ENCODE results near the gene HDAC4.

HDAC4 gene

DNA sequence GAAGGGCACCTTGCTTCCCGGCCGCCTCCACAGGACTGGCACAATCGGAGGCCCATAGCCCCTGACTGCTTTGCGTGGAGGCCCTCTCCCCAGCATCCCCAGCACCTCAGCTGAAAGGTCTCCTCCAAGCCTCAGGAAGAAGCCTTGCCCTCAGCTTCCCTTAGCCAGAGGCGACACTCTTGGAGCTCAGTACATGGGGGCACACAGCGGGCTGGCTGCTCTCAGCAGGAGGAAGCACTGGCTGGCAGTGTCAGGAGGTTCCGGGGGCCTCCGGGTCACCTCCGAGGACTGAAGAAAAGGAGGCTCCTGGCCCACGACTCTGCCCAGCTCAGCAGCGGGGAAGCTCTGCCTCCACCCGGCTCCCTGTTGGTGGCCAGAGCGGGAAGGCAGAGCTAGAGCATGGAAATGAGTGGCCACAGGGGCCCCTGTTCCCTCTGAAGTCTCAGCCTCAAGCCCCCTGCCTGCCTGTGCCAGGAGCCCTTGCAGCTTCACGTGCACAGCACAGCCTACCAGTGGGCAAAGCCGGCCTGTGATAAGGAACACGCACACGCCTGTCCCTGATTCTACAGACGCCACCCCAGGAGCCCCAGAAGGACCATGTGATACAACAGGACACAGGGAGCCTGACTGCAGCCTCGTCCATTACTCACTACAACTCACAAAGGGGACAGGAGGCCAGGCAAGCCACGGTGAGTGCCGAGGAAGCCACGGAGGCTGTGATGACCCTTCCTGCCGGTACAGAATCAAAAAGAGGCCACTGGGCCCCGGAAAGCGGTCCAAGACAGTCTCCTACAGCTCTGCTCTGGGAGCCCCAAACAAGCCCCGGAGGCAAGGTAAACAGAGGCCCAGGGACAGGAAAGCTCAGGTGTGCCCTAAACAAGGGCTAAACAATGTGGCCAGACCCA, 15.5 kb downstream of the HDAC4 start:
- DNase-seq (ENCODE audit: low read depth in 1 of 2, low spot score in 1 of 2), result no peak

DNA sequence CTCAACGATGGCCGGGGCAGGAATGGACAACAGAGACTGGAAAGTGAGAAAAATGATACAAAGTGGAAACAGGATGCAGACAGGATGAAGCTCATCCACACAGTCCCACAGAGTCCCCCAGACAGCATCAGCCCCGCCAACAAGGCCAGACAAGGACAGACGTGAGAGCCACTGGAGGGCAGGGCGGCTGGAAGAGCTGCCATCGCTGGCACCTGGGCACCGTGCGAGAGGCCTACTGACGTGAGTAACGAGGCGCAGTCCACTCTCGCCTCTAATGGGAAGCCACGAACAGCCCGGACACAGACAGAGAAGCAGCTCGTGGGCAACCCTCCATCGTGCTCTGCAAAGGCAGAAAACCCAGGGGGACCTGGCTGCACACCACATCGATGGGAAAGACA, 17.1 kb downstream of the HDAC4 start:
- no peak for DNase-seq (ENCODE audit: low read depth in 1 of 2, low spot score in 1 of 2)

DNA sequence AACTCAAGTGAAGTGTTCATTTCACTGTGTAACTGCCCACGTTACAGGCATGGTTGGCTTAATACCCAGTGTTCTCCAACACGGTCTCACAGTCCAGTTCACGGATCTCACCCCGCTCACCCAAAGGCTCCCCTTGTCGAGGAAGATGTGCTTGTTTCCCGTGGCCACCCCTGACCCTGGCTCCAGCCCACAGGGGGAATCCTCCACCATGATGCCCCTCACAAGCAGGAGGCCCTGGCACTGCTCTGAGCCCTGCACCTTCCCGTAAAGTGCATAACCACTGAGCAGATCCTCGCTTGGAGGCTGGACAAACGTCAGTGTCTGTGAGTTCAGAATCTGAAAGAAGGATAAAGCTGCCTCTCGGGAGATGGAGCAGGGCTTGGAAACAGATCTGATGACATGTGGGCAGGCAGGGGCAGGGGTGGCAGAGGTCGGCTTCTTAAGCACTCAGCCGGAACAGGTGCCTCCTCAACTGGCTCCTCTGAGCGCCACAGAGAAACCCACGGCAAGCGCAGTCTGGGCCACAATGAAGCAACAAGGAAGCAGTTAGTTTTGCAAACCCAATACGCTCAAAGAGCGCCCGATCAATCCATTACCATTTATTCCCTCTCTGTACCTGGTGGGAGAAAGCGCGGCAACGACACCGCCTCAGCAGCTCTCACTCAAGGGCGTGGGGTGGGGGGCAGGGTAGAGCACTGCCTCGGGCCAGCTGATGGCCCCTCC, 17.6 kb downstream of the HDAC4 start:
- no peak for DNase-seq (ENCODE audit: low read depth in 1 of 2, low spot score in 1 of 2)

GRCh38 chr2:239382384-239382880, 18.4 kb downstream of the HDAC4 start:
- DNase-seq (ENCODE audit: low read depth in 1 of 2, low spot score in 1 of 2), result no peak

DNA sequence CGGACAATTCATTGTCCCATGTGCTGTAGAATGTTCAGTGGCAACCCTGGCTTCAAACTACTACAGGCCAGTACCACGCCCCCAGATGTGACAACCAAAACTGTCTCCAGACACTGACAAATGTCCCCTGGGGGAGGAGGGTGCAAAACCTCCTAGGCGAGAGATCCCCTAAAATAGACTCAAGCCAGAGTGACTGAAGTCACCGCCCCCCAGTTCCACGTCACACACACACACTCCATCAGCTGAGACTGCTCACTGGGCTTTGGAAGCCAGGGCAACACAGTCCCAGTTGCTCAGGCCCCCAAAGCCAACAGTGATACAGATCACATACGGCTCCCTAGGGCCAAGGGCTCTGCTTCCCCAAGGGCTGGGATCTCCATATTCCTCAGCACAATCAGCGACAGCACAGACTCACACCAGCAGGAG, 19.1 kb downstream of the HDAC4 start:
- no peak for DNase-seq (ENCODE audit: low read depth in 1 of 2, low spot score in 1 of 2)

- DNase-seq (ENCODE audit: low read depth in 1 of 2, low spot score in 1 of 2), result peak; percentile 34 to 55
These were observed 19.8 kb downstream of the HDAC4 start for GRCh38 chr2:239380831-239381708.

DNA sequence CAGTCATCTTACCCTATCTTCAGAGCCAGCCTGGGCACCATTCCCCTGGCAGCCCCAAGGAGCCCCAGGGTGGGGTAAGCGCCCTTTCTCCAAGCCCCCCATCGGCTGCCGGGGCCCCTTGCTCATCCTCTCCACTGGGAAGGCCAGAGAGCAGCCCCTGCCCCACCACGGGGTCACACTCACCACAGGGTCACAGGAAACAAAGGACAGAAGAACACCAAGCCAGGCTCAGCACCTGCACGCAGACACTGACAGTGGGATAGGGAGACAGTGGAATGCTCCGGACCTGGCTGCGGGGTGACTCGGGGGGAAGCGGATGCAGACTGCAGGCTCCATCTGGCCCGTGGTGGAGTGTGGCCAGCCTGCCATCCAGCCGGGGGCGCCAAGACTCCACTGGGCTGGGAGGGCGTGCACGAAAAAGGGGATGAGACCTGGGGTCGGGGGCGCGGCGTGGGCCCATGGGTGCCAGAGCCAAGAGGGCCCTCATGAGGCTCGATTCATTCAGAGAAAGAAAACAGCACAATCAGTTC, 21.1 kb downstream of the HDAC4 start:
- no peak for DNase-seq (ENCODE audit: low read depth in 1 of 2, low spot score in 1 of 2)

DNA sequence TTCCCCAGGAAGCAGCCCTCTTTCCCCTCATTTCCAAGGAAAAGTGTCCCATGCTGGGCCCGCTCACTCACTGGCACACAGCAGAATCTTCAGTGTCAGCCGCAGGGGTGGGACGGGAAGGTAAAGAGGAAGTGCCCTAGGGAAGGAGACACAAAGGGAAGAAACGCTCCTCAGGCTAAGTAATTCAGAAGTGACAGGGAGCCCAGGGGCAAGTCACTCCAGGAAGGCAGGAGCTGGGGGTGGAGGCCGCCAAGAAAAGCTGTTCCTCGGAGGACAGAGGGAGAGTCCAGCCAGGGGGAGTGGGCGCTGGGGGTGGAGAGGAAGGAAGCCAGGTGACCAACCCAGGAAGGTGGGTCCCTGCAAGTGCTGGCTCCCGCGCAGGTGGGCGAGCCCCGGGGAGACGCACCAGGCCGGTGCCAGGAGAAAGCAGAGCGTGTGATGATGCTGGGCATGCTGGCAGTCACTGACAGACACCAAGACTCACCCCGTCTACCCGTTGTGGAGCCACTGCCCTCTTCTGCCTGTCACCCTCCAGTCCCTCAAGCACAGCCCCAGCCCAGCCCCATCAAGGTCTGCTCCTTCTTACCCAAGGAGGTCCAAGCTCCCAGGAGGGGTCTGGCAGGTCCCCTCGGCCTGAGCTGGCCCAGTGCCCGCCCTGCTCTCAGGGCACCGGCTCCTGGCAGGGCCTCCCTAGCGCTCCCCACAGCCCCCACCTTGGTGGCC, 21.7 kb downstream of the HDAC4 start:
- DNase-seq (ENCODE audit: low read depth in 1 of 2, low spot score in 1 of 2), result no peak

GRCh38 chr2:239378021-239378917, 22.6 kb downstream of the HDAC4 start:
- DNase-seq (ENCODE audit: low read depth in 1 of 2, low spot score in 1 of 2), result no peak

- DNase-seq (ENCODE audit: low read depth in 1 of 2, low spot score in 1 of 2), result no peak
These were observed 23.2 kb downstream of the HDAC4 start for GRCh38 chr2:239377591-239377990.

DNA sequence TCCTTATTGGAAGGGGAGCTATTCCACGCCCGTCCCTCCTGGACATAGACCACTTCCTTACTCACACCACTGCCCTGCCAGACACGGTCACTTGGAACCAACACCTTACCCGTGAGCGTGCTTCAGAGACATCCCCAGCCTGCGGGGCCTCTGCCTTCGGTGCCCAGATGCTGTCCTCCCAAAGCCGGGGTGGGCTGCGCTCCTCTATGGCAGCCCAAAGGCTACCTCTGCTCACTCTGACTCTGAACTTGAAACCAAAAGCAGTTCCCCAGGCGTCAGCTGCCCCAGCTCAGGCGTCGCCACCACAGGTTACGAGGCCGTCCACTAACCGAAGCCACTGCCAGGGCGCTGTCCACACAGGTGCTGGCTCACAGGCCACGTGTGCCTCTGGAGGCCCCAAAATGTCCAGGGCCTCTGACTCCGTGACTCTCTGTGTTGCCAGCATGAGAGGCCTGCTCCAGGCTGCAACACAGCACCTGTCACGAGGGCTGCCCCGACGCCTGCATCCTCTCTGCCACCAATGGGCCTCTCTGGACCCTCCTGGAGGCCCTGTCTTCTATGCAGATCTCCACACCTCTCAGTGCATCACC, 23.8 kb downstream of the HDAC4 start:
- no peak for DNase-seq (ENCODE audit: low read depth in 1 of 2, low spot score in 1 of 2)

DNA sequence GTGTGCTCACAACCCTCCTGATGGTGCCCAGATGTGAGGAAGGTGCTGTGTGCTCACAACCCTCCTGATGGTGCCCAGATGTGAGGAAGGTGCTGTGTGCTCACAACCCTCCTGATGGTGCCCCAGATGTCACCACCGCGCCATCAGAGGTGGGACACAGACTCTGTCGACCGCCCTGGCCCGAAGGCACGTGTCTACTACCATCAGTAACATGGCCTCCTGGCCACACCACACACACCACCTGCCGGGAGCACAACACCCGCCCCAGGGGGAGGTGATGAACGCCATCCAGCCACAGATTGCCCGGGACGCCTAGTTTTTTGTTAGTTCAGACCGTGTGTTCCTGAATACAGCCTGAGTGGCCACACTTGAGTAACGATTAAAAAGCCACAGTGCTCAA, 24.5 kb downstream of the HDAC4 start:
- DNase-seq (ENCODE audit: low read depth in 1 of 2, low spot score in 1 of 2), result no peak

GRCh38 chr2:239375278-239376061, 25.4 kb downstream of the HDAC4 start:
- DNase-seq (ENCODE audit: low read depth in 1 of 2, low spot score in 1 of 2), result no peak

DNA sequence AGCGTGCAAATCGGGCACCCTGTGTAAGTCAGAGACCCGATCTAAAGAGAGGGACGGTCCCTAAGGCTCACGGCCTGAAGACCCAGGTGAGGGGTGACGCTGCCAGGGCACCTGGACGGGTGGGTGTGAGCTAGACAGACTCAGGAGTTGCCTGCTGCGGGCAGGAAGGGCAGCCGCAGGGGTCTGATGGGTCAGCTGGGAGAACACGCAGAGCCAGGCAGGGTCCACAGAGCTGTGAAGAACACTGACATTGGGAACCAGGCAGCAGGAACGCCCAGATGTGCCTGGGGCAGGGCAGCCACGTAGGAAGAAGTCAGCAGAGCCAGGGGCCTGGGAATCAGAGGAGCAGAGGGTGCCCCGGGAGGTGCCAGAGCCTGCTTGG, 25.9 kb downstream of the HDAC4 start:
- DNase-seq (ENCODE audit: low read depth in 1 of 2, low spot score in 1 of 2), result no peak

DNA sequence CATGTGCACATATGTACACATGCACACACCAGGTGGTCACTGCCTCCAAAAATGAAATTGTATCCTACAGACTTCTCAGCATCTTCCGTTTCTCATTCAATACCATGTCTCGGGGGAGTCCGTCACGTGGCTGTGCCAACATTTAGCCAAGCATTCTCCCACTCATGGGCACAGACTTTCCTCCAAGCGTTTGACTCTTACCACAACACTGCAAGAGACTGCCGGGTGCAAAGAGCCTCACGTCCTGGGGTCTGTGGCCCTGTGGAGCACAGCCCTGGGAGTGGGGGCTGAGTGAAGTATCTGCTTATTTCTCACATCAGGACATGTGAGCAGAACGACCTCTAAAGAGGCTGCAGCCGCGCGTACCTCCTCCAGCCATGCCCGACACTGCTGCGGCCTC, 28.0 kb downstream of the HDAC4 start:
- DNase-seq (ENCODE audit: low read depth in 1 of 2, low spot score in 1 of 2), result no peak

DNA sequence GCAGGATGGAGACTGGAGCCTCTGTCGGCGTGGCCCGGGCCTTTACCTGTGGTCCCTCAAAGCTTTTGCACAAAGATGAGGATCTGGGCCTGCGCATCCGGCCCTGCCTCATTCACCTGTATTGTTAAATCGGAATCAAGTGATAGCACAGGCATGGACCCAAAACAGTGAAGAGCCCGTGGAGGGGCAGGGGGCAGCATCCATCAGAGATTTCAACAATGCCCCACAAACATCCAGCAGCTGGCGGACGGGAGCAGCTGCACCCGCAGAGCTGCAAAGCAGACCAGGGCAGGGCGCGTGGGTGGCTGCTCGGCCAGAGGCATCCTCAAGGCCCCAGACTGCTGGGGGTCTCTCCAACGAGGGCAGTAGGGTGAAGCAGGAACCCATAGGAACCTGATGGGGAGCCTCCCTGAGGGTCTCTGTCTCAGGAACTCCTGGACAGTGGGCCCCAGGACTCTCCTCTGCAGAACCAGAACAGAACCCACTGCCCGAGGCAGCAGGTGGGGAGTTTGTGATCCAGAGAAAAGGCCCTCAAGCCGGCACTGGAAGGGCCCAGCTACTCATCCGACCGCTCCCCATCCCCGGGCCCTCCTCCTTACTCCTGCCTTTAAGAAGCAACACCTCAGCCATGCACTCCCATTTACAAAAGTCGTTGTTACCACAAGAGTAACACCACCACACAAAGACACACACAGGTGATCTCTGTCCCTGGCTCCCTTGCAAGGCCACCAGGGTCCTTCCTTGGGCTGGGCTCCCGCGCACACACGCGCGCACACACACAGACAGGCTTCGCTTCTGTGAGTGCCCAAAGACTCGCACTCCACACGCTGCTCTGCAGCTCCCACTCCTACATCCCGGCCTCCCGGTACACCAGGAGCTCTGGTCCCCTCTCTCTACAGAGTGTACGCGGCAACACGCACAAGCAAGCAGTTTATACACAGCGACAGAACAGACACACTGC, 28.8 kb downstream of the HDAC4 start:
- no peak for DNase-seq (ENCODE audit: low read depth in 1 of 2, low spot score in 1 of 2)

Measured in activated T-helper 1 cell treated with anti-CD3 and anti-CD28 coated beads, Interleukin-2, amount 50 U/mL, for 16 hours (primary cell).